Measurements from ENCODE around the gene LACC1.

GRCh38 chr13:43915451-43915850 is 35.7 kb downstream of the LACC1 start:
- TF ChIP-seq POLR2A (IDR thresholded peaks at IDR 0.05; ENCODE audit: low read length), result no peak
- TF ChIP-seq GATA1 (IDR thresholded peaks at IDR 0.05; ENCODE audit: low read depth, low read length), result no peak
